ENCODE measurements around the gene IREB2.

DNA sequence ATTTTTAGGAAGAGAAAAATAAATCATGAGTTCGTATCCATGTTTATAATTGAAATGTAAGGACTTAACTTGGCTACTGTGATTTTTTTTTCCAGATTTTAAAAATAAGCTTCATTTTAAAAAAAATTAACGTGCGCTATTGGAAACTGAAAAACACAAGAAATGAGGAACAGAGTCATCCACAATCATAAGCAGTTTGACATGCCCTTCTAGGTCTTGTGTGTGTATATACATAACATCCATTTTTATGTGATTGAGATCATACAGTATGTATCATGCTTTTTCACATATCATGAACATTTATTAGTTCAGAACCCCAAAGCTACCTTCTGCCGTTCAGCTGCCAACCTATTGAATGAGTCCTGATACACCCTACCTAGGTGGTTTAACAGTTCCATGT is 22.7 kb downstream of the IREB2 start:
- TF ChIP-seq, protein P1, sequence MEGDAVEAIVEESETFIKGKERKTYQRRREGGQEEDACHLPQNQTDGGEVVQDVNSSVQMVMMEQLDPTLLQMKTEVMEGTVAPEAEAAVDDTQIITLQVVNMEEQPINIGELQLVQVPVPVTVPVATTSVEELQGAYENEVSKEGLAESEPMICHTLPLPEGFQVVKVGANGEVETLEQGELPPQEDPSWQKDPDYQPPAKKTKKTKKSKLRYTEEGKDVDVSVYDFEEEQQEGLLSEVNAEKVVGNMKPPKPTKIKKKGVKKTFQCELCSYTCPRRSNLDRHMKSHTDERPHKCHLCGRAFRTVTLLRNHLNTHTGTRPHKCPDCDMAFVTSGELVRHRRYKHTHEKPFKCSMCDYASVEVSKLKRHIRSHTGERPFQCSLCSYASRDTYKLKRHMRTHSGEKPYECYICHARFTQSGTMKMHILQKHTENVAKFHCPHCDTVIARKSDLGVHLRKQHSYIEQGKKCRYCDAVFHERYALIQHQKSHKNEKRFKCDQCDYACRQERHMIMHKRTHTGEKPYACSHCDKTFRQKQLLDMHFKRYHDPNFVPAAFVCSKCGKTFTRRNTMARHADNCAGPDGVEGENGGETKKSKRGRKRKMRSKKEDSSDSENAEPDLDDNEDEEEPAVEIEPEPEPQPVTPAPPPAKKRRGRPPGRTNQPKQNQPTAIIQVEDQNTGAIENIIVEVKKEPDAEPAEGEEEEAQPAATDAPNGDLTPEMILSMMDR (IDR thresholded peaks at IDR 0.05): no peak
- TF ChIP-seq POLR2A (IDR thresholded peaks at IDR 0.05): no peak
